Urothelium cell line (cell line): ENCODE data around the gene RABL6.
A peak's percentile ranks its signal among the peaks of the same experiment; 100 is the strongest.

ENCODE experiments used
- DNase-seq: peaks from one replicate; pipeline ENCODE4 v3.0.0; 2011; ENCODE audit warnings: low spot score, mixed read lengths
- FAIRE-seq: peaks from 2 replicates; lab custom pipeline; 2011; peaks lifted over from hg19 to GRCh38; lab: Jason Lieb, UNC

Gene RABL6

GRCh38 chr9:136845465-136846260, 37.9 kb downstream of the RABL6 start:
- FAIRE-seq (no peak), DNase-seq (no peak)

GRCh38 chr9:136846376-136847087, 38.8 kb downstream of the RABL6 start:
- FAIRE-seq = no peak
- DNase-seq = no peak

- DNase-seq = peak; percentile 75
- no peak for FAIRE-seq
Observed at GRCh38 chr9:136847088-136847825, 39.5 kb downstream of the RABL6 start.

- peak; percentile 91 for FAIRE-seq
Observed at GRCh38 chr9:136847826-136848392, 40.2 kb downstream of the RABL6 start.

GRCh38 chr9:136848393-136849037, 40.8 kb downstream of the RABL6 start:
- FAIRE-seq = no peak

More at GRCh38 chr9:136847826-136848392, 40.2 kb downstream of the RABL6 start:
- DNase-seq = peak; percentile 76

GRCh38 chr9:136849038-136849959, 41.6 kb downstream of the RABL6 start, which contains the start of gene PHPT1:
PHPT1 (plus strand) TSS chr9:136849409; CDS start chr9:136849431, 22 bp downstream.
- peak; percentile 94 for FAIRE-seq

More at GRCh38 chr9:136848393-136849037, 40.8 kb downstream of the RABL6 start:
- peak; percentile 66 for DNase-seq

GRCh38 chr9:136849960-136850865, 42.5 kb downstream of the RABL6 start:
- peak; percentile 19 for DNase-seq
- no peak for FAIRE-seq

More at GRCh38 chr9:136849038-136849959, 41.6 kb downstream of the RABL6 start, which contains the start of gene PHPT1:
- DNase-seq = peak; percentile 99

- FAIRE-seq = no peak
- DNase-seq = no peak
Observed at GRCh38 chr9:136850866-136851775, 43.4 kb downstream of the RABL6 start.

GRCh38 chr9:136851941-136852663, 44.4 kb downstream of the RABL6 start, which contains the start of gene MAMDC4:
MAMDC4 (plus strand) TSS chr9:136852346; CDS start chr9:136852417, 71 bp downstream.
- DNase-seq = no peak
- no peak for FAIRE-seq

GRCh38 chr9:136852664-136853595, 45.2 kb downstream of the RABL6 start:
- no peak for FAIRE-seq

GRCh38 chr9:136853596-136854112, 45.9 kb downstream of the RABL6 start:
- no peak for DNase-seq
- no peak for FAIRE-seq

More at GRCh38 chr9:136852664-136853595, 45.2 kb downstream of the RABL6 start:
- no peak for DNase-seq

- FAIRE-seq (no peak), DNase-seq (no peak)
Observed at GRCh38 chr9:136854113-136854841, 46.5 kb downstream of the RABL6 start.

- DNase-seq (no peak), FAIRE-seq (no peak)
Observed at GRCh38 chr9:136854842-136855460, 47.2 kb downstream of the RABL6 start.
